ENCODE measurements around the gene CLEC5A.
"Not testable (repeated sequence)": the region's sequence is repeated elsewhere in the genome, so short reads cannot be mapped to it uniquely, and the experiment has no call there.

DNA sequence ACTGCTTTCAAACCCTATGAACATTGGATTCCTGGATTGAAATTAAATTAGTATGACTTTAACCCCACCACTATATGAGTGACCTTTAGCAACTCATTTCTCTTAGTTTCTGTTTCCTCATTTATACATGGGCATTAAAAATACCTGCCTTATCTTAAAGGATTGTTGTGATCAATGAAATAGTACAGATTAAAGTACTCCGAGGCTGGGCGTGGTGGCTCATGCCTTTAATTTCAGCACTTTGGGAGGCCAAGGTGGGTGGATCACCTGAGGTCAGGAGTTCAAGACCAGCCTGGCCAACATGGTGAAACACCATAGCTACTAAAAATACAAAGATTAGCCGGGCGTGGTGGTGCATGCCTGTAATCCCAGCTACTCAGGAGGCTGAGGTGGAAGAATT is 41.0 kb upstream of the CLEC5A start:
- not testable (repeated sequence) for TF ChIP-seq SUZ12 (IDR thresholded peaks at IDR 0.05); SP1 (IDR thresholded peaks at IDR 0.05); FOXK2 (IDR thresholded peaks at IDR 0.05); LEF1 (IDR thresholded peaks at IDR 0.05; ENCODE audit: borderline replicate concordance); FOXM1 (IDR thresholded peaks at IDR 0.05; ENCODE audit: borderline replicate concordance); ELF4 (IDR thresholded peaks at IDR 0.05); BHLHE40 (IDR thresholded peaks at IDR 0.05; ENCODE audit: borderline replicate concordance); CTBP1 (IDR thresholded peaks at IDR 0.05; ENCODE audit: borderline replicate concordance); TARDBP (IDR thresholded peaks at IDR 0.05); HDGF (IDR thresholded peaks at IDR 0.05; ENCODE audit: borderline replicate concordance)
